Dendritic cell treated with granulocyte-macrophage colony-stimulating factor and Interleukin-4, amounts not matched to agents 40 ng/mL and 50 ng/mL, for 4 days (primary cell): ENCODE measurements around the gene TENT5A.
"Not testable (repeated sequence)": the region's sequence is repeated elsewhere in the genome, so short reads cannot be mapped to it uniquely, and the experiment has no call there.

ENCODE experiments used
- H3K27ac Mint-ChIP-seq: one replicate; pipeline ENCODE4 v1.8.0; 2022; ENCODE audit warnings: mild to moderate bottlenecking, mixed read lengths
- H3K27me3 Mint-ChIP-seq: one replicate; pipeline ENCODE4 v1.8.0; 2022; ENCODE audit warnings: mild to moderate bottlenecking, mixed read lengths
- H3K36me3 Mint-ChIP-seq: one replicate; pipeline ENCODE4 v1.8.0; 2022; ENCODE audit warnings: low read depth, mixed read lengths
- H3K4me1 Mint-ChIP-seq: one replicate; pipeline ENCODE4 v1.8.0; 2022; ENCODE audit warnings: low read depth, mixed read lengths
- H3K4me3 Mint-ChIP-seq: one replicate; pipeline ENCODE4 v1.8.0; 2022; ENCODE audit warnings: mild to moderate bottlenecking, moderate library complexity, mixed read lengths
- H3K9me3 Mint-ChIP-seq: one replicate; pipeline ENCODE4 v1.8.0; 2022; ENCODE audit warnings: mixed read lengths
- intact Hi-C: fragments of 100-400 bp; cut with micrococcal nuclease; formaldehyde crosslinking; loops from one replicate; pipeline ENCODE4 v1.15.0; 2022

TENT5A gene

GRCh38 chr6:81752921-81753710 is 635 bp upstream of the TENT5A start:
- H3K27ac Mint-ChIP-seq = peak overlapping the region; percentile 98
- no peaks in the 10 kb centered on the region for H3K27me3 Mint-ChIP-seq
- peaks cover 52% of the 10 kb centered on the region for H3K36me3 Mint-ChIP-seq
- H3K4me1 Mint-ChIP-seq = peaks cover 47% of the 10 kb centered on the region
- H3K9me3 Mint-ChIP-seq = no peaks in the 10 kb centered on the region
- H3K4me3 Mint-ChIP-seq = peak overlapping the region; percentile 87
- intact Hi-C loops = loop anchor here (1.0 to 10.0 kb wide), 6 partner anchors 9 to 1648 kb away; partner anchors contain the start of genes BCKDHB, PGM3 and RWDD2A

GRCh38 chr6:81751388-81752083 is 945 bp downstream of the TENT5A start:
- intact Hi-C loops = loop anchor here (1.0 to 10.0 kb wide), 7 partner anchors 7 to 1647 kb away; partner anchors contain the start of genes BCKDHB, PGM3 and RWDD2A
- no peaks in the 10 kb centered on the region for H3K27me3 Mint-ChIP-seq
- H3K4me1 Mint-ChIP-seq = peaks cover 49% of the 10 kb centered on the region
- peaks cover 64% of the 10 kb centered on the region for H3K36me3 Mint-ChIP-seq
- no peaks in the 10 kb centered on the region for H3K9me3 Mint-ChIP-seq
- peak overlapping the region; percentile 87 for H3K4me3 Mint-ChIP-seq
- H3K27ac Mint-ChIP-seq = peak overlapping the region; percentile 98

DNA sequence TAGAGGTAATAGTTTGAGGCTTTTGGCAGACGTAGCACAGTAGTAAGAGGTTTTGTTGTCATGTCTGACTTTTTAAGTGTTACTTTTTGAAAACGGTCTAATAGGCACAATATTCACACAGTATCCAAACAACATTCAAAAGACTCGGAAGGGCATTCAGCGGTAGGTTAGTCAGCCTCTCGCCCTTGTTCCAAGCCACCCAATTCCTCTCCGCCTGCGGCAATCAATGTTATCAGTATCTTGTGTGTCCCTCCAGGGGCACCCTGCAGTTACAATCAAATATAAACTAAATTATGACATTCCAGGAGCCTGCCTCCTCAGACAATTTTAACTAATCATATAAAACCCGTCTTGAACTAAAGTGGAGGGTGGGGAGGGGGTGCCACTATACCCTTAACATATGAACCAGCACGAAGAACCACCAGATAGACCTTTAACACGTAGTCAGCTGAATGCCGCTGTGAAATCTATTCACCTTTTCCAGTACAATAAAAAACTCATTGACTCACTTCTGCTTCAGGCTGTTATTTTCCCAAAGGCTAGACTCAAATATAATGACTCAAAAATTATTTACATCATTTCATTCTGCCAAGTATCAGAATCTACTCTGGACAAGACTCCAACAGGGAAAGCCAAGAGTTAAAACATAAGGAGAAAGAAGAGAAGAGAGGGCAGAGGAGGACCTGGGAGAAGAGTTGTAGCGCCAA is 1.6 kb downstream of the TENT5A start:
- Mint-ChIP-seq H3K4me1 (peaks cover 54% of the 10 kb centered on the region), H3K4me3 (peak overlapping the region; percentile 87), H3K9me3 (no peaks in the 10 kb centered on the region), H3K27ac (peak overlapping the region; percentile 98), H3K27me3 (no peaks in the 10 kb centered on the region), H3K36me3 (peaks cover 71% of the 10 kb centered on the region)
- intact Hi-C loops = loop anchor here (2.0 to 10.0 kb wide), 6 partner anchors 14 to 1646 kb away; partner anchors contain the start of genes BCKDHB, PGM3 and RWDD2A

- no peaks in the 10 kb centered on the region for H3K9me3 Mint-ChIP-seq
- H3K4me1 Mint-ChIP-seq = peaks cover 60% of the 10 kb centered on the region
- intact Hi-C loops = loop anchor here (2.0 to 10.0 kb wide), 6 partner anchors 13 to 1645 kb away; partner anchors contain the start of genes BCKDHB, PGM3 and RWDD2A
- peaks cover 74% of the 10 kb centered on the region for H3K36me3 Mint-ChIP-seq
- H3K27me3 Mint-ChIP-seq = no peaks in the 10 kb centered on the region
- H3K4me3 Mint-ChIP-seq = peak overlapping the region; percentile 87
- peak overlapping the region; percentile 98 for H3K27ac Mint-ChIP-seq
Observed at GRCh38 chr6:81750200-81750599, 2.3 kb downstream of the TENT5A start.

DNA sequence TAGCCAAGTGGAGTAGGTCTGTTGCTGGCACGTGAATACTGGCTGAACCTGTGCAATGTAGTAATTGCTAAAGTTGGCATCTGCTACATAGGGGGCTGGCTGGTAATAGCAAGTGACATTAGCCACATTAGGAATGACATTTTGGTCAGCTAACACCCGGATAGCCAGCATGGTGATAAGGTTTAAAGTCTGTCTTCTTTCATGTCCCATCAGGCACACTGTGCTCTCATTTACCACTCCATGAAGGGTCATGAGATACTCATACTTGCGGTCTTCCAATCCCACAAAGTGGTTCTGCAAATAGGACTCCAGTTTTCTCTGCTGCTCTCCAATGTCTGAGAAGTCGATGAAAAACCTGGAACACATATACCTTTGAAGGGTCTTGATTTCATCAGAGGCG is 2.8 kb downstream of the TENT5A start:
- Mint-ChIP-seq H3K36me3 (peaks cover 74% of the 10 kb centered on the region), H3K27me3 (no peaks in the 10 kb centered on the region), H3K4me3 (peak overlapping the region; percentile 87), H3K27ac (peak overlapping the region; percentile 98), H3K4me1 (peaks cover 65% of the 10 kb centered on the region), H3K9me3 (no peaks in the 10 kb centered on the region)
- intact Hi-C loops = loop anchor here (2.0 to 10.0 kb wide), 7 partner anchors 13 to 1645 kb away; partner anchors contain the start of genes BCKDHB, PGM3 and RWDD2A

DNA sequence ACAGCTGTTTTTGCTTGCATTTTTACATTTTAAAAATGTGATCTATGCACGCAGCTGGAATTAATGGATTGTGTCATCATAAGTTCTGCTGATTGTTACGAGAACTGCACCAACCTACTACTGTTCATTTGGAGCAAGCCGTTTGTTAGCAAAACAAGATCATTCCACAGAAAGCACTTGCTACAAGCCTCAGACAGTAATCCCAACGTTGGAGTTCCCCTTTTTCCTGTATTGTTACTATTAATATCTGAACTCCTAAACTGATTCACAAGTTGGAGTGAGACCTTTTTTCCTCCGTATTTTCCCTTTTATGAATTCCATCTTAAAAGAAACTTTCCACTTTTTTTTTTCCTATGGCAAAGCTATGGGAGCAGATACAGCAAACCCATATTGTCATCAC is 3.5 kb downstream of the TENT5A start:
- intact Hi-C loops = loop anchor here (10.0 kb wide), 1 partner anchor 426 kb away; no protein-coding TSS in a partner anchor
- Mint-ChIP-seq H3K9me3 (no peaks in the 10 kb centered on the region), H3K4me3 (peak overlapping the region; percentile 87), H3K36me3 (peaks cover 74% of the 10 kb centered on the region), H3K27ac (peak overlapping the region; percentile 98), H3K4me1 (peaks cover 63% of the 10 kb centered on the region), H3K27me3 (no peaks in the 10 kb centered on the region)

DNA sequence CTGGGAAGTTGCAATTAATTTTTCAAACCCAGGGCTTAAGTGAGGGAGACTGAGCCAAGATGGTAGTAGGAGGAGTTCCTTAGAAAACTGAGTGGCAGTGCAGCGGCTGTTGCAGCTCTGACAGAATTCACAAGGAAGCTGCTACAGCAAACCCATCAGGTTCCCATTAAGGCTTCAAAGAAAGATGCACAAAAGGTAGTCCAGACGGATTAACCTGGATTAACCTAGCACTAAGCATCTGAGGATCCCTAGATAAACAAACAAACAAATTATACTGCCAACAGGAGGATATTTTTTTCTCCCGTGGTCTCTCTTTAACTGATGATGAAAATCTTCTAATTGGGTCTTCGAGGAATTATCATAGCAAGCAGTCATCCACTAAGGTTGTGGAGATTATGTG is 5.2 kb downstream of the TENT5A start:
- no peaks in the 10 kb centered on the region for H3K9me3 Mint-ChIP-seq
- peaks cover 64% of the 10 kb centered on the region for H3K4me1 Mint-ChIP-seq
- intact Hi-C loops = loop anchor here (10.0 kb wide), 1 partner anchor 427 kb away; no protein-coding TSS in a partner anchor
- no peaks in the 10 kb centered on the region for H3K27me3 Mint-ChIP-seq
- no peak overlapping the region for H3K27ac Mint-ChIP-seq
- peak overlapping the region; percentile 33 for H3K4me3 Mint-ChIP-seq
- H3K36me3 Mint-ChIP-seq = peaks cover 64% of the 10 kb centered on the region

GRCh38 chr6:81744131-81744530 is 8.3 kb downstream of the TENT5A start:
- no peak overlapping the region for H3K27ac Mint-ChIP-seq
- no peak overlapping the region for H3K4me3 Mint-ChIP-seq
- intact Hi-C loops = loop anchor here (1.0 to 10.0 kb wide), 2 partner anchors 8 to 431 kb away; partner anchors contain the start of gene TENT5A
- peaks cover 32% of the 10 kb centered on the region for H3K36me3 Mint-ChIP-seq
- H3K4me1 Mint-ChIP-seq = peaks cover 54% of the 10 kb centered on the region
- H3K9me3 Mint-ChIP-seq = no peaks in the 10 kb centered on the region
- H3K27me3 Mint-ChIP-seq = no peaks in the 10 kb centered on the region

DNA sequence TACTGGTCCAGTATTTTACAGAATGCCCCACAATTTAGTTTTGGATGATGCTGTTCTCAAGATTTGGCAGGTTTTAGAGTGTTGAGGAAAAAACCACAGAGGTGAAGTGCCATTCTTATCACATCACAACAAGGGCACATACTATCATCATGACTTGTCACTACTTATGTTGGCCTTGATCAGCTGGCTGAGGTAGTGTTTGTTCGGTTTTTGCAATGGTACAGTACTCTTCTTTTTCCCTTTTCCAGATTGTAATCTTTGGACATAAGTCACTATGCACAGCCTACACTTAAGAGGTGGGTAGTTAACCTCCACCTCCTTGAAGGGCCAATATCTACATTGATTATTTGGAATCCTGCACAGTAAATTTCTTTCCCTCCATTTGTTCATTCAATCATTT is 8.8 kb downstream of the TENT5A start:
- Mint-ChIP-seq H3K4me3 (no peak overlapping the region), H3K27me3 (no peaks in the 10 kb centered on the region), H3K9me3 (no peaks in the 10 kb centered on the region), H3K4me1 (peaks cover 54% of the 10 kb centered on the region), H3K27ac (no peak overlapping the region), H3K36me3 (peaks cover 28% of the 10 kb centered on the region)
- intact Hi-C loops = loop anchor here (1.0 to 10.0 kb wide), 2 partner anchors 9 to 431 kb away; partner anchors contain the start of gene TENT5A

- no peak overlapping the region for H3K27ac Mint-ChIP-seq
- H3K4me3 Mint-ChIP-seq = no peak overlapping the region
- H3K9me3 Mint-ChIP-seq = no peaks in the 10 kb centered on the region
- H3K4me1 Mint-ChIP-seq = peaks cover 46% of the 10 kb centered on the region
- intact Hi-C loops = loop anchor here (10.0 kb wide), 1 partner anchor 433 kb away; no protein-coding TSS in a partner anchor
- H3K27me3 Mint-ChIP-seq = no peaks in the 10 kb centered on the region
- H3K36me3 Mint-ChIP-seq = peaks cover 12% of the 10 kb centered on the region
Observed at GRCh38 chr6:81741689-81742088, 10.8 kb downstream of the TENT5A start.

- intact Hi-C loops = loop anchor here (10.0 kb wide), 1 partner anchor 434 kb away; no protein-coding TSS in a partner anchor
- not testable (repeated sequence) for H3K27ac Mint-ChIP-seq, H3K27me3 Mint-ChIP-seq, H3K36me3 Mint-ChIP-seq, H3K4me3 Mint-ChIP-seq, H3K9me3 Mint-ChIP-seq
- peaks cover 35% of the 10 kb centered on the region for H3K4me1 Mint-ChIP-seq
Observed at GRCh38 chr6:81740591-81740990, 11.9 kb downstream of the TENT5A start.

GRCh38 chr6:81739230-81740195 is 13.0 kb downstream of the TENT5A start:
- intact Hi-C loops = loop anchor here (10.0 kb wide), 1 partner anchor 435 kb away; no protein-coding TSS in a partner anchor
- H3K27me3 Mint-ChIP-seq = no peaks in the 10 kb centered on the region
- peak overlapping the region; percentile 45 for H3K27ac Mint-ChIP-seq
- no peak overlapping the region for H3K4me3 Mint-ChIP-seq
- no peaks in the 10 kb centered on the region for H3K36me3 Mint-ChIP-seq
- H3K4me1 Mint-ChIP-seq = peaks cover 25% of the 10 kb centered on the region
- no peaks in the 10 kb centered on the region for H3K9me3 Mint-ChIP-seq
